ENCODE measurements around the gene UBR3.
A peak's percentile ranks its signal among the peaks of the same experiment; 100 is the strongest.
"Not testable (repeated sequence)": the region's sequence is repeated elsewhere in the genome, so short reads cannot be mapped to it uniquely, and the experiment has no call there.

UBR3 gene

DNA sequence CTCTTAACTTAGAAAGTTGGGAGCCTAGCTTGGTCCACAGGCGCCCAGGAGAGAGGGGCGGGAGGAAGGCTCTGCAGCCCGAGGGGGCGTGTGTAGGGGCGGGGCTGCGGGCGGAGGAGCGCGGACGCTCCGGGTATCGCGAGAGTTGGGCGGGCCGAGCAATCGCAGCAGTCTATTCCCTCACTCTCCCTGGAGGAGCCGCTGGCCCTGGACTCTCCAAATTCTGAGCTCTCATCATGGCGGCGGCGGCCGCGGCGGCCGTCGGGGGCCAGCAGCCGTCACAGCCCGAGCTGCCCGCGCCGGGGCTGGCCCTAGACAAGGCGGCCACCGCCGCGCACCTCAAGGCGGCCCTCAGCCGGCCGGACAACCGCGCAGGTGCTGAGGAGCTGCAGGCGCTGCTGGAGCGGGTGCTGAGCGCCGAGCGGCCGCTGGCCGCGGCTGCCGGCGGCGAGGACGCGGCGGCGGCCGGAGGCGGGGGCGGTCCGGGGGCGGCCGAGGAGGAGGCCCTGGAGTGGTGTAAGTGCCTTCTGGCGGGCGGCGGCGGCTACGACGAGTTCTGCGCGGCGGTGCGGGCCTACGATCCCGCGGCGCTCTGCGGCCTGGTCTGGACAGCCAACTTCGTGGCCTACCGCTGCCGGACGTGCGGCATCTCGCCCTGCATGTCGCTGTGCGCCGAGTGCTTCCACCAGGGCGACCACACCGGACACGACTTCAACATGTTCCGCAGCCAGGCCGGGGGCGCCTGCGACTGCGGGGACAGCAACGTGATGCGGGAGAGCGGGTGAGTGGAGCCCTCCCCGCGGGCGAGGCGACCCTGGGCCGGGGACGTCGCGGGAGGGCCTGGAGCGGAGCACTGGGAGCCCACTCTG is at the start of gene UBR3:
UBR3 (plus strand) TSS at position 183 of the 869 bp plus-strand sequence; CDS start at position 237, 54 bp downstream.
- peak; percentile 94 to 98 (median 97) for DNase-seq

GRCh38 chr2:169778446-169778845 is 48.8 kb upstream of the UBR3 start:
- DNase-seq: peak in 2 of 3 donors; percentile 24 to 39

GRCh38 chr2:169781249-169782013 is 45.8 kb upstream of the UBR3 start:
- DNase-seq: no peak

- no peak for DNase-seq
Observed at GRCh38 chr2:169782513-169782912, 44.7 kb upstream of the UBR3 start.

DNA sequence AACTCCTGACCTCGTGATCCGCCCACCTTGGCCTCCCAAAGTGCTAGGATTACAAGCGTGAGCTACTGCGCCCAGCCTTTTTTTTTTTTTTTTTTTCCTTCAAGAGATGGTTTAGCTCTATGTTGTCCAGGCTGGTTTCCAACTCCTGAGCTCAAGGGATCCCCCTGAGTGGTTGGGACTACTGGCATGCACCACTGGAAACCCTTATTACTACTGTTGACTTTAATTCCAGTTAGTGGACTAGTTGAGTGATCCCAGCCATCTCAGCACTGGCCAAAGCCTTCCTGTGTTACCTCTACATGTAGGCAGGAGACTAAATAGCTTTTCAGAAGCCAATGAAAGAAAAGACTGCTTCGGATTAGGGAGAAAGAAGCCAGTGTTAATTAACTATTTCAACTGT is 36.7 kb upstream of the UBR3 start:
- no peak for DNase-seq

- DNase-seq: no peak
Observed at GRCh38 chr2:169795181-169795580, 32.1 kb upstream of the UBR3 start.

DNA sequence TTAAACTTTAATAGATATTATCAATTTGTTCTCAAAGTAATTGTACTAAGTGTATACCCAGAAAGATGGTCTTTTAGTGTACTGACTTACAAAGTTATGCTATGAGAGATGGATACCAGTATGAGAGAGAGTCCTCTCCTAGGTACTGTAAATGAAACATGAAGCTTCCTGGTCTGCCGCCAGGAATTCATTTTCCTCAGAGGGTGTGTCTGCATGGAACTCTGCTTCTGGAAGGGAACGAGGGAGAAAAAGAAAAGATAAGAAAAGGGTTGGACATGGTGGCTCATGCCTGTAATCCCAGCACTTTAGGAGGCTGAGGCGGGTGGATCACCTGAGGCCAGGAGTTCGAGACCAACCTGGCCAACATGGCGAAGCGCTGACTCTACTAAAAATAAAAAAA is 30.8 kb upstream of the UBR3 start:
- no peak for DNase-seq

DNA sequence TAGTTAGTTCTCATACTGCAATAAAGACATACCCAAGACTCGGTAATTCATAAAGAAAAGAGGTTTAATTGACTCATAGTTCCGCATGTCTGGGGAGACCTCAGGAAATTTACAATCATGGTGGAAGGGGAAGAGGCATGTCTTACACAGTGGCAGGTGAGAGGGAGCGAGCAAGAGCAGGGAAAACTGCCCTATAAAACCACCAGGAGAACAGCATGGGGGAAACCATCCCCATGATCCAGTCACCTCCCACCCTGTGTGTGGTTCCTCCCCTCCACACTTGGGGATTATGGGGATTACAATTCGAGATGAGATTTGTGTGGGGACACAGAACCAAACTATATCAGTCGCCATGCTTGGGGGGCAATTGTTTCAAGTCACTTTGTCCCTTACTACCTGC is 29.7 kb upstream of the UBR3 start:
- no peak for DNase-seq

DNA sequence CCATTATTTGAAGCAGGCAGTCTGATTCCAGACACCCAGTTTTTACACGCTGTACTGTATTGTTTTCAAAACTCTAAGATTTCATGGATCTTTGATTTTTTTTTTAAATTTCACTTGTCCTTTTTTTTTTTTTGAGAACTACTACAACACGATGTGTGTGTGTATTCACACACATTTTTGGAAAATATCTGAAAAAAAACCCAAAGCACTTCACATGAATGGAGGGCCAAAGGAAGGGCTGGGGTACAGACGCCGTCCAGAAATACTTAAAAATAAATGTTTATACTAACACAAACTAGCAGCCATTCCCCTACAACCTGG is 28.9 kb upstream of the UBR3 start:
- no peak for DNase-seq

GRCh38 chr2:169798718-169799592 is 28.3 kb upstream of the UBR3 start, which contains the start of gene SSB:
Gene SSB (plus strand): TSS chr2:169798871. CDS start chr2:169800961, 2,090 bp downstream.
- peak; percentile 92 to 96 (median 95) for DNase-seq

DNA sequence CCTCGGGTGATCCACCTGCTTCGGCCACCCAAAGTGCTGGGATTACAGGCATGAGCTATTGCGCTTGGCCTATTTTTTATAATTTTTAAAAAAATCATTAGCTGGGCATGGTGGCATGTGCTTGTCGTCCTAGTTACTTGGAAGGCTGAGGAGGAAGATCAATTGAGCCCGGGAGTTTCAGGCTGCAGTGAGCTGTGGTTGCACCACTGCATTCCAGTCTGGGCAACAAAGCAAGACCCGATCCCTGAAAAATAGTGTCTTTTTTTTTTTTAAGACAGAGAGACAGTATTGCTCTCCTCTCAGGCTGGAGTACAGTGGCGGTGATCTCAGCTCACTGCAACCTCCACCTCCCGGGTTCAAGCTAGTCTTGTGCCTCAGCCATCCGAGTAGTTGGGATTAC is 23.8 kb upstream of the UBR3 start:
- DNase-seq: no peak

DNA sequence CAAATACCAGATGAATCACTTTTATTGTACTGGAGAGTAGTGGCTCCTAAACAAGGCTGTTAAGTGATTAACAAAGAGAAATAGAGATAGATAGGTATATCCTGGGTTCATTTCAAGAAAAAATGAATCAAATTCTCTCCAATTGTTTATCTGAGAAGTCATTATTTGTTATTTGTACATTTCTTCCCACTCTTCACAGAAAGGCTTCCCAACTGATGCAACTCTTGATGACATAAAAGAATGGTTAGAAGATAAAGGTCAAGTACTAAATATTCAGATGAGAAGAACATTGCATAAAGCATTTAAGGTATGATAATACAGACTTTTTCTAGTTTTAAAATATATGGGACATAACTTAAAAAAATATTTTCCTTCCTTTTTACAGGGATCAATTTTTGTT is 20.7 kb upstream of the UBR3 start:
- peak in 2 of 3 donors; percentile 23 to 35 for DNase-seq

GRCh38 chr2:169808221-169808620 is 19.0 kb upstream of the UBR3 start:
- no peak for DNase-seq

DNA sequence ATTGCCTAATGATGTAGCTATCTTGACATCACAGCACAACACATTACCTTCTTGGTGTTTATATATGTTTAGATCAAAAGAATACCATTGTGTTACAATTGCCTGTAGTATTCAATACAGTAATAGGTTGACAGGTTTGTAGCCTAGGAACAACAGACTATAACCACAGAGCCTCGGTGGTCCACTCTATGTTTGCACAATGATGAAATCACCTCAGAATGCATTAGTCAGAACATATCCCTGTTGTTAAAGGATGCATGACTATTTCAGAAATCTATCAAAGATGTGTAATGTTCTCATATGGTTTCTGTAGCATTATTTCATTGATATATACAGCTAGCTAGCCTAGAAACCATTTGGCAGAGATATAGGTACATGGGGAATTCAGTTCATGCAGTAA is 11.4 kb upstream of the UBR3 start:
- no peak for DNase-seq

DNA sequence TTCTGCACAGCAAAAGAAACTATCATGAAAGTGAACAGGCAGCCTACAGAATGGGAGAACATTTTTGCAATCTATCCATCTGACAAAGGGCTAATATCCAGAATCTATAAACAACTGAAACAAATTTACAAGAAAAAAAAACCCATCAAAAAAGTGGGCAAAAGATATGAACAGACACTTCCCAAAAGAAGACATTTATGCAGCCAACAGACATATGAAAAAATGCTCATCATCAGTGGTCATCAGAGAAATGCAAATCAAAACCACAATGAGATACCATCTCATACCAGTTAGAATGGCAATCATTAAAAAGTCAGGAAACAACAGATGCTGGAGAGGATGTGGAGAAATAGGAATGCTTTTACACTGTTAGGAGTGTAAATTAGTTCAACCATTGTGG is 10.3 kb upstream of the UBR3 start:
- not testable (repeated sequence) for DNase-seq

- DNase-seq: not testable (repeated sequence)
Observed at GRCh38 chr2:169817369-169817768, 9.9 kb upstream of the UBR3 start.

DNA sequence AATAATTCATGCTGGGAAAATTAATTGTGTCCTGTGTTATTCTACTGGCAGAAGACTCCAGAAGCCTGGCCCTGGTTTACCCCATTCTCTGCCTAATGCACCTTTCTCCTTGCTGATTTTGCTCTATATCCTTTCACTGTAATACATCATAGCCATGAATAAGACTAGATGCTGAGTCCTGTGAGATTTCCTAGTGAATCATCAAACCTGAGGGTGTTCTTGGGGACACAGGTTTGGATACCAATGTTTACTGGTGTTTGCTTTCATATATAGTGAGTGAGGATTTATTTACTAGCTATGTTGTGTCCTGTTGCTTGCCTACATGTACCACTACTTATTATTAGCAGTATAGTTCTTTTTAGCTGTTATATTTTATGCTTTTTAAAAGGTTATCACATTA is 9.0 kb upstream of the UBR3 start:
- DNase-seq: no peak

DNA sequence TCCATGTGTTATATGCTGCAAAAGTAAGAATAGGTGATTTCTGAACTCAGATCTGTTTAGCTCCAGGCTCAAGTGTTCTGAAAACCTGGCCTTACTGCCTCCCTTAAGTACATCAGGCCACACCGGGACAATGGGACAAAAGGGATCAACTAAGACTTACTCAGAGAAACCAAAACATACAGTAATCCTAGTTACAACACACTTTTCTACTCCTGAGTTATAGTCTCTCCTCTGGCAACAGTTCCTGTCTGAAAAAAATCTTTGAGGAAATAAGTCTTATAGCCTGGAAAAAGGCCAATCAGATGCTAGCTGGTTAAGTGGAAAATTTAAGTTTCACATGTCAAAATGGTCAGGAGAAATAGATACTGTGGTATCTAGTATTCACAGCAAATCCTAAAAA is 8.1 kb upstream of the UBR3 start:
- DNase-seq: no peak

- DNase-seq: not testable (repeated sequence)
Observed at GRCh38 chr2:169820101-169820500, 7.2 kb upstream of the UBR3 start.

DNA sequence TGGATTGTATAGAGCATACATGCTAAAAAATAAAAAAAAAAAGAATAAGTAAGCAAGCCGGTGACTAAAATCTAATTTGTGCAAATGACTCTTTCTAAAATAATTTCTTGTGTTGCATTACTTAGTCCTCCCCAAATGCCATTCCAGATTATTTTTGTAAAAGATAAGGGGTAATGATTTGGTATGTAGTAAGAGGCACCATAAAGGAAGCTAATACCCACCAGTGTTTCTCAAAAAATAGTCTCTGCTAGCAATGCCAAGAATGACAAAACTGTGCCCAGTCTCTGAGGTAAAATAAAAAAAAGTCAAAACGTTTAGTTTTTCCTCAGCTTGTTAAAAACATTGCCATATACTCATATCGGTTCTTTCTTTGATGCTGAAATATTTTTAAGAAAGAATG is 5.2 kb upstream of the UBR3 start:
- no peak for DNase-seq

DNA sequence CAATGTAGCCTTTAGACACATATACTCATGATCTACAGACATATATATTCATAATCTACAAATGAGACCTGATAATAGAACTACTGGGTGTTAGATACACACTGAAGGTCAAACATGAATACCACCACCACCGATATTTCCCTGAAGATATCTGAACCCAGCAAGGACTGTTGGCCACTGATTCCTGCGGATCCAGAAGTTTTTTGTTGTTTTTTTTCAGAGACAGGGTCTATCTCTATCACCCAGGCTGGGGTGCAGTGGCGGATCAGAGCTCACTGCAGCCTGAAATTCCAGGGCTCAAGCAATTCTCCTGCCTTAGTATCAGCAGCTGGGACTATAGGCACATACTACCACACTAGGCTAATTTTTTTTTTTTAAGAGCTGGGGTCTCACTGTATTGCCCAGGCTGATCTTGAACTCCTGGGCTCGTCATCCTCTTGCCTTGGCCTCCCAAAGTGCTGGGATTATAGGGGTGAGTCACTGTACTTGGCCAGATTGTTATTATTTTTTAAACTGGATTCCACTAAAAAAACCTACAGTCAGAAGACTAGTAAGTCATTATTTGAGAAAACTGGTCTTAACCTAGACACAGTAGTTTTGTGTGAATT is 4.4 kb upstream of the UBR3 start:
- DNase-seq: no peak

- DNase-seq: no peak
Observed at GRCh38 chr2:169823996-169824372, 3.3 kb upstream of the UBR3 start.
